Measurements from ENCODE around the gene WRNIP1.

DNA sequence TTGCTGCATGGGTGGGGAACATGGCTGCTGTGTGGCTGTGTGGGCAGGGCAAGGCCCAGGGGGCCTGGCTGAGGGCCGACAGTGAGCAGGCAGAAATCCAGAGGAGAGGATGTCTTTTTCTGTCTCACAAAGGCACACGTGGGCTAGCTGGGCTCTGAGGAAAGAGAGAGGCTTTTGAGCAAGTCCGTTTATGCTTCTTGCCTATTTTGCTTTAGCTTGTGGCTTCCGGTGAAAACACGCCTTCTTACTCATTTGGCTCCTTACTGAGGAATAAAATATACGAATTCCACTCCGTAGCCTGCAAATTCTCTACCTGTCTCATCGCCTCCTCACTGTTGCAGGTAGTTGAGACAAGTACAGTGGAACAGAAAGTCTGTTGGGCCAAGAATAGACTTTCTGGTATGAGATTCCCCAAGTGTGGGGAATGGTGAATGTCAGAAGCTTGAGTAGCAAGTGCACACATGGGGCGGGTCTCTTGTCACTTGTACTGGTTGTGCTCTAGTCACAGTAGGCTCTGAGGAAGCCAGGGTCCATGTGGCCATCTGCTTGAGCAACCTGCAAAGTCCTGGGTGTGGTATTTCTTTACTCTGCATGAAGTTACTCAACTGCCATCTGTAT, 28.4 kb downstream of the WRNIP1 start:
- TF ChIP-seq, protein P1, sequence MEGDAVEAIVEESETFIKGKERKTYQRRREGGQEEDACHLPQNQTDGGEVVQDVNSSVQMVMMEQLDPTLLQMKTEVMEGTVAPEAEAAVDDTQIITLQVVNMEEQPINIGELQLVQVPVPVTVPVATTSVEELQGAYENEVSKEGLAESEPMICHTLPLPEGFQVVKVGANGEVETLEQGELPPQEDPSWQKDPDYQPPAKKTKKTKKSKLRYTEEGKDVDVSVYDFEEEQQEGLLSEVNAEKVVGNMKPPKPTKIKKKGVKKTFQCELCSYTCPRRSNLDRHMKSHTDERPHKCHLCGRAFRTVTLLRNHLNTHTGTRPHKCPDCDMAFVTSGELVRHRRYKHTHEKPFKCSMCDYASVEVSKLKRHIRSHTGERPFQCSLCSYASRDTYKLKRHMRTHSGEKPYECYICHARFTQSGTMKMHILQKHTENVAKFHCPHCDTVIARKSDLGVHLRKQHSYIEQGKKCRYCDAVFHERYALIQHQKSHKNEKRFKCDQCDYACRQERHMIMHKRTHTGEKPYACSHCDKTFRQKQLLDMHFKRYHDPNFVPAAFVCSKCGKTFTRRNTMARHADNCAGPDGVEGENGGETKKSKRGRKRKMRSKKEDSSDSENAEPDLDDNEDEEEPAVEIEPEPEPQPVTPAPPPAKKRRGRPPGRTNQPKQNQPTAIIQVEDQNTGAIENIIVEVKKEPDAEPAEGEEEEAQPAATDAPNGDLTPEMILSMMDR (IDR thresholded peaks at IDR 0.05), result no peak
- no peak for TF ChIP-seq POLR2A (IDR thresholded peaks at IDR 0.05)
